Measurements from ENCODE around the gene ZNF546.
"Not testable (repeated sequence)": the region's sequence is repeated elsewhere in the genome, so short reads cannot be mapped to it uniquely, and the experiment has no call there.

DNA sequence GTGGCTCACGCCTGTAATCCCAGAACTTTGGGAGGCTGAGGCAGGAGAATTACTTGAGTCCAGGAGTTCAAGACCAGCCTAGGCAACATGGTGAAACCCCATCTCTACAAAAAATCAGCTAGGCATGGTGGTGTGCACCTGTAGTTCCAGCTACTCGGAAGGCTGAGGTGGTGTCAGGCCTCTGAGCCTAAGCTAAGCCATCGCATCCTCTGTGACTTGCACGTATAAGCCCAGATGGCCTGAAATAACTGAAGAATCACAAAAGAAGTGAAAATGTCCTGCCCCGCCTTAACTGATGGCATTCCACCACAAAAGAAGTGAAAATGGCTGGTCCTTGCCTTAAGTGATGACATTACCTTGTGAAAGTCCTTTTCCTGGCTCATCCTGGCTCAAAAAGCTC is 39.0 kb upstream of the ZNF546 start:
- TF ChIP-seq, protein P1, sequence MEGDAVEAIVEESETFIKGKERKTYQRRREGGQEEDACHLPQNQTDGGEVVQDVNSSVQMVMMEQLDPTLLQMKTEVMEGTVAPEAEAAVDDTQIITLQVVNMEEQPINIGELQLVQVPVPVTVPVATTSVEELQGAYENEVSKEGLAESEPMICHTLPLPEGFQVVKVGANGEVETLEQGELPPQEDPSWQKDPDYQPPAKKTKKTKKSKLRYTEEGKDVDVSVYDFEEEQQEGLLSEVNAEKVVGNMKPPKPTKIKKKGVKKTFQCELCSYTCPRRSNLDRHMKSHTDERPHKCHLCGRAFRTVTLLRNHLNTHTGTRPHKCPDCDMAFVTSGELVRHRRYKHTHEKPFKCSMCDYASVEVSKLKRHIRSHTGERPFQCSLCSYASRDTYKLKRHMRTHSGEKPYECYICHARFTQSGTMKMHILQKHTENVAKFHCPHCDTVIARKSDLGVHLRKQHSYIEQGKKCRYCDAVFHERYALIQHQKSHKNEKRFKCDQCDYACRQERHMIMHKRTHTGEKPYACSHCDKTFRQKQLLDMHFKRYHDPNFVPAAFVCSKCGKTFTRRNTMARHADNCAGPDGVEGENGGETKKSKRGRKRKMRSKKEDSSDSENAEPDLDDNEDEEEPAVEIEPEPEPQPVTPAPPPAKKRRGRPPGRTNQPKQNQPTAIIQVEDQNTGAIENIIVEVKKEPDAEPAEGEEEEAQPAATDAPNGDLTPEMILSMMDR (IDR thresholded peaks at IDR 0.05): not testable (repeated sequence)
- TF ChIP-seq SMAD4 (CRISPR knock-in tag; IDR thresholded peaks at IDR 0.05): not testable (repeated sequence)
- TF ChIP-seq, protein P2, sequence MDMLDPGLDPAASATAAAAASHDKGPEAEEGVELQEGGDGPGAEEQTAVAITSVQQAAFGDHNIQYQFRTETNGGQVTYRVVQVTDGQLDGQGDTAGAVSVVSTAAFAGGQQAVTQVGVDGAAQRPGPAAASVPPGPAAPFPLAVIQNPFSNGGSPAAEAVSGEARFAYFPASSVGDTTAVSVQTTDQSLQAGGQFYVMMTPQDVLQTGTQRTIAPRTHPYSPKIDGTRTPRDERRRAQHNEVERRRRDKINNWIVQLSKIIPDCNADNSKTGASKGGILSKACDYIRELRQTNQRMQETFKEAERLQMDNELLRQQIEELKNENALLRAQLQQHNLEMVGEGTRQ (CRISPR knock-in tag; IDR thresholded peaks at IDR 0.05): not testable (repeated sequence)

Measured in WTC11 (cell line).